Loucy (cell line): ENCODE results near the gene ANKK1.

Source experiments
- H2AFZ ChIP-seq: fragments of 200-600 bp; sonication (generic); 2 replicates; pipeline ENCODE4 v1.6.0; 2016; ENCODE audit warnings: antibody characterized with exemption, mild to moderate bottlenecking, low read length, moderate library complexity
- H3F3A ChIP-seq: fragments of 200-600 bp; 2 replicates; pipeline ENCODE4 v1.6.0; 2016; ENCODE audit warnings: antibody characterized with exemption, low read depth, mild to moderate bottlenecking
- H3K27me3 ChIP-seq: fragments of 200-600 bp; sonication (generic); 2 replicates; pipeline ENCODE4 v1.6.1; 2014; ENCODE audit warnings: low read length, mild to moderate bottlenecking; ENCODE audit not compliant: insufficient read depth, poor library complexity, severe bottlenecking
- H3K36me3 ChIP-seq: fragments of 200-600 bp; sonication (generic); 2 replicates; pipeline ENCODE4 v1.6.1; 2016; ENCODE audit warnings: low read length; ENCODE audit not compliant: insufficient read depth
- H3K4me1 ChIP-seq: fragments of 200-600 bp; sonication (generic); 2 replicates; pipeline ENCODE4 v1.5.1; 2014; ENCODE audit warnings: low read length, mild to moderate bottlenecking; ENCODE audit not compliant: insufficient read depth, poor library complexity, severe bottlenecking
- H3K4me2 ChIP-seq: fragments of 200-600 bp; sonication (generic); 2 replicates; pipeline ENCODE4 v1.6.0; 2014; ENCODE audit warnings: antibody characterized with exemption, low read length, low read depth, mild to moderate bottlenecking; ENCODE audit not compliant: poor library complexity, severe bottlenecking
- H3K4me3 ChIP-seq: fragments of 200-600 bp; sonication (generic); 2 replicates; pipeline ENCODE4 v1.5.1; 2014; ENCODE audit warnings: low read length, mild to moderate bottlenecking, mixed read lengths; ENCODE audit not compliant: poor library complexity, severe bottlenecking
- H3K79me2 ChIP-seq: fragments of 200-600 bp; sonication (generic); 2 replicates; pipeline ENCODE4 v1.6.1; 2014; ENCODE audit warnings: low read length; ENCODE audit not compliant: insufficient read depth
- H3K9ac ChIP-seq: fragments of 200-600 bp; sonication (generic); 2 replicates; pipeline ENCODE4 v1.6.0; 2014; ENCODE audit warnings: mild to moderate bottlenecking, low read depth, low read length, moderate library complexity; ENCODE audit not compliant: poor library complexity, severe bottlenecking
- H3K9me2 ChIP-seq: fragments of 200-600 bp; sonication (generic); replicated peaks from 2 replicates; pipeline ENCODE4 v1.6.1; 2016; ENCODE audit warnings: low read depth, low read length, mixed read lengths
- H3K9me3 ChIP-seq: fragments of 200-600 bp; sonication (generic); 2 replicates; pipeline ENCODE4 v1.6.1; 2014; ENCODE audit warnings: mild to moderate bottlenecking, antibody characterized with exemption, low read length, low read depth; ENCODE audit not compliant: insufficient read depth
- H4K20me1 ChIP-seq: fragments of 200-600 bp; sonication (generic); 2 replicates; pipeline ENCODE4 v1.6.0; 2014; ENCODE audit warnings: antibody characterized with exemption, low read length, mild to moderate bottlenecking; ENCODE audit not compliant: insufficient read depth, poor library complexity, severe bottlenecking
- EZH2phosphoT487 ChIP-seq: fragments of 200-600 bp; IDR thresholded peaks from 2 replicates; pipeline ENCODE4 v1.6.1; 2018; ENCODE audit warnings: antibody characterized with exemption, mild to moderate bottlenecking, moderate library complexity, borderline replicate concordance
- TF ChIP-seq, protein P1 (sequence below): fragments of 200-600 bp; sonication (generic); conservative IDR thresholded peaks from 2 replicates; pipeline ENCODE4 v1.5.1; 2014; ENCODE audit warnings: mild to moderate bottlenecking, antibody characterized with exemption, low read length

Gene ANKK1

DNA sequence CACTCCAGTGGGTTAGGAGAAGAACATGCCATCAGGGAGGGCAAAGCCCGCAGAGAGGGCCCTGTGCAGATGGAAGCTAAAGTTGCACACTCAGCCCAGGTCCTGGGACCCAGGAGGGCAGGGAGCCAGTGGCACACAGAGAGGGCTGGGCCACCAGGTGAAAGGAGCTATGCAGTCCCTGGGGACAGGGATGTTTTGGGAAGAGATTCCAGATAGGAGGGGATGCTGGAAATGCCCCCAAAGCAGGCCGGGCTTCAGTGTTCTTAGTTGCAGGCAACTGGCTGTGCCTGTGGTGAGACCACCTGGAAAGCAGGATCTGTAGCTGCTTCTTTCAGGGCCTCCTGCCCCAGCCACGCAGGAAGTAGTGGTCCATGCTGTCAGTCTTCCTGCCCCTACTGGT is 19.6 kb downstream of the ANKK1 start:
- Histone ChIP-seq H3K27me3 (no peaks in the 10 kb centered on the region), H3K9ac (no peak overlapping the region), H3K9me3 (peaks cover 4% of the 10 kb centered on the region; the same call in 1 of the 2 replicates), H3K36me3 (no peaks in the 10 kb centered on the region), H4K20me1 (no peaks in the 10 kb centered on the region), H2AFZ (no peak overlapping the region), H3F3A (no peaks in the 10 kb centered on the region), H3K79me2 (no peaks in the 10 kb centered on the region), H3K4me2 (no peak overlapping the region), H3K9me2 (no peaks in the 10 kb centered on the region), H3K4me1 (no peaks in the 10 kb centered on the region), H3K4me3 (no peak overlapping the region)
- no peak for TF ChIP-seq EZH2phosphoT487
- TF ChIP-seq, protein P1, sequence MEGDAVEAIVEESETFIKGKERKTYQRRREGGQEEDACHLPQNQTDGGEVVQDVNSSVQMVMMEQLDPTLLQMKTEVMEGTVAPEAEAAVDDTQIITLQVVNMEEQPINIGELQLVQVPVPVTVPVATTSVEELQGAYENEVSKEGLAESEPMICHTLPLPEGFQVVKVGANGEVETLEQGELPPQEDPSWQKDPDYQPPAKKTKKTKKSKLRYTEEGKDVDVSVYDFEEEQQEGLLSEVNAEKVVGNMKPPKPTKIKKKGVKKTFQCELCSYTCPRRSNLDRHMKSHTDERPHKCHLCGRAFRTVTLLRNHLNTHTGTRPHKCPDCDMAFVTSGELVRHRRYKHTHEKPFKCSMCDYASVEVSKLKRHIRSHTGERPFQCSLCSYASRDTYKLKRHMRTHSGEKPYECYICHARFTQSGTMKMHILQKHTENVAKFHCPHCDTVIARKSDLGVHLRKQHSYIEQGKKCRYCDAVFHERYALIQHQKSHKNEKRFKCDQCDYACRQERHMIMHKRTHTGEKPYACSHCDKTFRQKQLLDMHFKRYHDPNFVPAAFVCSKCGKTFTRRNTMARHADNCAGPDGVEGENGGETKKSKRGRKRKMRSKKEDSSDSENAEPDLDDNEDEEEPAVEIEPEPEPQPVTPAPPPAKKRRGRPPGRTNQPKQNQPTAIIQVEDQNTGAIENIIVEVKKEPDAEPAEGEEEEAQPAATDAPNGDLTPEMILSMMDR: no peak

DNA sequence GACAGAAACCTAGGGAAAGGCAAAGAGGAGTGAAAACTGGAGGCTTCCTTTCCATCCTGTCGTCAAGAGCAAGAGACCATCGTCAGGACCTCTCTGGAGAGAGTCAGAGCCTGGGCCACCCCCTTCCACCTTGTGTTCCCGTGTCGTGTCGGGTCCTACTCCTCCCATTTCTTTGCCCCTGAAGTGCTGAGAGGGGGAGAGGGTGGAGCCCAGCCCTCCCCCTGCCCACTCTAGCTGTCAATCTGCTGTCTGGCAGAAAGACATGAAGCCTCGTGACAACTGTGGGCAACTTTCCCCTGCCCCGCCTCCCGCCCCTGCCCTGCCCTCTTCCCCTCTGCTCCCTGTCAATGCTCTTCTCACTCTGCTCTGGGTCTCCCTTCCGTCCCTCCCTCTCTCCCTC is 20.6 kb downstream of the ANKK1 start:
- Histone ChIP-seq H3K9ac (no peak overlapping the region), H3K4me3 (no peak overlapping the region), H3F3A (no peaks in the 10 kb centered on the region), H3K36me3 (no peaks in the 10 kb centered on the region), H3K79me2 (no peaks in the 10 kb centered on the region), H2AFZ (no peak overlapping the region), H3K27me3 (no peaks in the 10 kb centered on the region), H3K9me2 (no peaks in the 10 kb centered on the region), H3K4me2 (no peak overlapping the region), H3K4me1 (no peaks in the 10 kb centered on the region), H3K9me3 (peaks cover 4% of the 10 kb centered on the region; the same call in 1 of the 2 replicates), H4K20me1 (no peaks in the 10 kb centered on the region)
- TF ChIP-seq, protein P1: no peak
- no peak for TF ChIP-seq EZH2phosphoT487

DNA sequence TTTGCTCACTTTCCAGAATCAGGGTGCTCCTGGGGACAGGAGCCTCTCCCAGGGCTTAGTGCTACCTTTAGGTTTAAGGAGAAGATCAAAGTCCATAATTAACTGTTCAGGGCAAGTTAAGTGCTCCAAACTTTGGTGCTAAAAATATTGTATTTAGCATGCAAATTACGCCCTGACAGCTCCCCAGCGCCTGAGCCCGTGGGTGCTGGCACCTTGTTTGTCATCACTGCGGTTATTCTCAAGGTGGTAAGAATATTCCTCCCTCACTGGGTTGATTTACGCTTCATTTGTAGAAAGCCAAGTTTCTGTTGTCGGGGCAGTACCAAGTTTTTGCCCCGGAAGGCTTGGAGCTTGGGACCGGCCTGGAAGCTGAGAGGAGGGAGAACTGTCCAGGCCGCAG is 21.3 kb downstream of the ANKK1 start:
- Histone ChIP-seq H3K4me3 (no peak overlapping the region), H3K79me2 (no peaks in the 10 kb centered on the region), H3K4me1 (no peaks in the 10 kb centered on the region), H4K20me1 (no peaks in the 10 kb centered on the region), H3K9ac (no peak overlapping the region), H3F3A (no peaks in the 10 kb centered on the region), H2AFZ (no peak overlapping the region), H3K4me2 (no peak overlapping the region), H3K27me3 (no peaks in the 10 kb centered on the region), H3K9me2 (no peaks in the 10 kb centered on the region), H3K36me3 (no peaks in the 10 kb centered on the region), H3K9me3 (peaks cover 4% of the 10 kb centered on the region; the same call in 1 of the 2 replicates)
- TF ChIP-seq, protein P1: no peak
- TF ChIP-seq EZH2phosphoT487: no peak
